ENCODE data around the gene IKZF1.

Gene IKZF1

GRCh38 chr7:50317221-50317678, 12.7 kb downstream of the IKZF1 start:
- no peak for TF ChIP-seq CTCF (conservative IDR thresholded peaks at IDR 0.05)
- no peak overlapping the region for H3K27ac ChIP-seq

- no peak overlapping the region for H3K27ac ChIP-seq
- TF ChIP-seq CTCF (conservative IDR thresholded peaks at IDR 0.05) = no peak
These were observed 13.5 kb downstream of the IKZF1 start for GRCh38 chr7:50317697-50318669.

- no peak overlapping the region for H3K27ac ChIP-seq
- no peak for TF ChIP-seq CTCF (conservative IDR thresholded peaks at IDR 0.05)
These were observed 17.1 kb downstream of the IKZF1 start for GRCh38 chr7:50321487-50322067.

GRCh38 chr7:50324113-50324512, 19.6 kb downstream of the IKZF1 start:
- no peak for TF ChIP-seq CTCF (conservative IDR thresholded peaks at IDR 0.05)

GRCh38 chr7:50327443-50327842, 22.9 kb downstream of the IKZF1 start:
- no peak overlapping the region for H3K27ac ChIP-seq
- no peak for TF ChIP-seq CTCF (conservative IDR thresholded peaks at IDR 0.05)

More at GRCh38 chr7:50324113-50324512, 19.6 kb downstream of the IKZF1 start:
- no peak overlapping the region for H3K27ac ChIP-seq

GRCh38 chr7:50329775-50330174, 25.3 kb downstream of the IKZF1 start:
- no peak for TF ChIP-seq CTCF (conservative IDR thresholded peaks at IDR 0.05)
- H3K27ac ChIP-seq = no peak overlapping the region

GRCh38 chr7:50330254-50330653, 25.7 kb downstream of the IKZF1 start:
- no peak for TF ChIP-seq CTCF (conservative IDR thresholded peaks at IDR 0.05)
- no peak overlapping the region for H3K27ac ChIP-seq
